Measurements from ENCODE around the gene LPIN3. TPM values are rescaled to one million over a fixed set of nuclear protein-coding genes. Genes with fewer than 3 reads are reported as not detected.

The LPIN3 gene
- total and polyA plus RNA-seq, 2 experiments from 2014 or later, result 6.1 to 9.7 TPM

GRCh38 chr20:41309817-41310216 lies 30.8 kb upstream of the LPIN3 start:
- no peak overlapping the region for H3K4me3 Mint-ChIP-seq

More at GRCh38 chr20:41309817-41310216, 30.8 kb upstream of the LPIN3 start:
- Histone ChIP-seq H2AFZ (no peak overlapping the region), H3K4me2 (no peak overlapping the region), H3K27me3 (ENCODE audit: insufficient read depth) (no peaks in the 10 kb centered on the region), H3K27ac (ENCODE audit: low read depth) (no peak overlapping the region), H3K36me3 (ENCODE audit: insufficient read depth) (no peaks in the 10 kb centered on the region), H3K79me2 (replicated peaks; ENCODE audit: insufficient read depth) (0 out of 2 replicates have a peak, but pooled peaks cover 4% of the 10 kb centered on the region), H3K4me1 (ENCODE audit: insufficient read depth) (peaks cover 7% of the 10 kb centered on the region; the same call in 1 of the 2 replicates), H4K20me1 (replicated peaks; ENCODE audit: insufficient read depth) (no peaks in the 10 kb centered on the region), H3K9me2 (ENCODE audit: insufficient read depth) (peaks cover 6% of the 10 kb centered on the region; the same call in 1 of the 2 replicates), H3F3A (replicated peaks; ENCODE audit: low read depth) (no peaks in the 10 kb centered on the region), H3K4me3 (no peak overlapping the region)
- DNase-seq (ENCODE audit: low spot score) (no peak), ATAC-seq (no peak)
- Mint-ChIP-seq H3K4me1 (peaks cover 17% of the 10 kb centered on the region; the same call in 2 of the 3 replicates), H3K27me3 (ENCODE audit: insufficient read depth, low read depth, poor library complexity) (no peaks in the 10 kb centered on the region), H3K27ac (no peak overlapping the region), H3K9me3 (no peaks in the 10 kb centered on the region), H3K36me3 (ENCODE audit: low read depth) (no peaks in the 10 kb centered on the region)
- TF ChIP-seq CTCF (conservative IDR thresholded peaks at IDR 0.05; ENCODE audit: low read depth in 2 of 2), result no peak
- TF ChIP-seq POLR2AphosphoS5 (IDR thresholded peaks at IDR 0.05; ENCODE audit: low read depth), result no peak
- TF ChIP-seq CREB1 (CRISPR knock-in tag; IDR thresholded peaks at IDR 0.05; ENCODE audit: low read depth), result no peak
- TF ChIP-seq EZH2phosphoT487 (IDR thresholded peaks at IDR 0.05; ENCODE audit: unreplicated experiment), result no peak
- no peak for TF ChIP-seq REST (IDR thresholded peaks at IDR 0.05; ENCODE audit: unreplicated experiment)
- TF ChIP-seq NANOG (IDR thresholded peaks at IDR 0.05; ENCODE audit: borderline replicate concordance), result no peak
- TF ChIP-seq ETS1 (IDR thresholded peaks at IDR 0.05), result no peak
- no peak for TF ChIP-seq STAT1 (IDR thresholded peaks at IDR 0.05; ENCODE audit: unreplicated experiment)
- no peak for TF ChIP-seq JUNB (IDR thresholded peaks at IDR 0.05; ENCODE audit: unreplicated experiment)
- no peak for TF ChIP-seq ZNF331 (CRISPR knock-in tag; IDR thresholded peaks at IDR 0.05; ENCODE audit: low read depth)
- no peak for TF ChIP-seq EZH2 (IDR thresholded peaks at IDR 0.05; ENCODE audit: low read depth, unreplicated experiment)
- TF ChIP-seq ZNF114 (CRISPR knock-in tag; IDR thresholded peaks at IDR 0.05), result no peak
- no peak for TF ChIP-seq ZNF462 (CRISPR knock-in tag; IDR thresholded peaks at IDR 0.05)
